GM19035 (cell line): ENCODE data around the gene RBM18.

Experiments used
- ATAC-seq: cut with Tn5 transposase; IDR thresholded peaks from one replicate; pipeline ENCODE4 v1.9.1; 2021; ENCODE audit not compliant: unreplicated experiment

Gene RBM18

GRCh38 chr9:122223435-122223834, 41.2 kb downstream of the RBM18 start:
- ATAC-seq = no peak

- no peak for ATAC-seq
Observed at GRCh38 chr9:122222791-122223190, 41.8 kb downstream of the RBM18 start.

GRCh38 chr9:122221183-122221811, 43.3 kb downstream of the RBM18 start:
- ATAC-seq = no peak

GRCh38 chr9:122220673-122221182, 43.9 kb downstream of the RBM18 start:
- no peak for ATAC-seq

GRCh38 chr9:122219856-122220672, 44.6 kb downstream of the RBM18 start:
- no peak for ATAC-seq

- ATAC-seq = no peak
Observed at GRCh38 chr9:122218935-122219855, 45.4 kb downstream of the RBM18 start.

- no peak for ATAC-seq
Observed at GRCh38 chr9:122218071-122218934, 46.3 kb downstream of the RBM18 start.

GRCh38 chr9:122217640-122218039, 47.0 kb downstream of the RBM18 start:
- ATAC-seq = no peak

GRCh38 chr9:122216798-122217418, 47.7 kb downstream of the RBM18 start:
- no peak for ATAC-seq

- ATAC-seq = no peak
Observed at GRCh38 chr9:122216138-122216797, 48.4 kb downstream of the RBM18 start.

GRCh38 chr9:122215663-122216062, 49.0 kb downstream of the RBM18 start:
- no peak for ATAC-seq

GRCh38 chr9:122214507-122214906, 50.1 kb downstream of the RBM18 start:
- no peak for ATAC-seq

GRCh38 chr9:122213589-122214413, 50.8 kb downstream of the RBM18 start:
- peak; percentile 49 for ATAC-seq

- no peak for ATAC-seq
Observed at GRCh38 chr9:122213102-122213588, 51.5 kb downstream of the RBM18 start.

GRCh38 chr9:122212473-122213004, 52.1 kb downstream of the RBM18 start:
- ATAC-seq = no peak

- ATAC-seq = no peak
Observed at GRCh38 chr9:122209451-122209850, 55.2 kb downstream of the RBM18 start.

- ATAC-seq = no peak
Observed at GRCh38 chr9:122207096-122207495, 57.5 kb downstream of the RBM18 start.
